OCI-LY1 (cell line): ENCODE data around the gene SLC25A39.

Experiments used
- H2AFZ ChIP-seq: fragments of 200-600 bp; sonication (generic), shearing (Covaris generic); 2 replicates; pipeline ENCODE4 v1.6.0; 2014; ENCODE audit warnings: antibody characterized with exemption, mild to moderate bottlenecking, low read length
- H3F3A ChIP-seq: fragments of 200-600 bp; sonication (generic), shearing (Covaris generic); 2 replicates; pipeline ENCODE4 v1.6.0; 2014; ENCODE audit warnings: mild to moderate bottlenecking, antibody characterized with exemption, low read length, moderate library complexity; ENCODE audit not compliant: insufficient read depth
- H3K27ac ChIP-seq: fragments of 200-600 bp; sonication (generic); 2 replicates; pipeline ENCODE4 v1.5.1; 2014; ENCODE audit warnings: low read length, mixed run types, mild to moderate bottlenecking, low read depth; ENCODE audit not compliant: poor library complexity, severe bottlenecking
- H3K27me3 ChIP-seq: fragments of 200-600 bp; sonication (generic); 2 replicates; pipeline ENCODE4 v1.6.0; 2014; ENCODE audit warnings: antibody characterized with exemption, mild to moderate bottlenecking, low read length, moderate library complexity; ENCODE audit not compliant: insufficient read depth
- H3K36me3 ChIP-seq: fragments of 200-600 bp; sonication (generic); 2 replicates; pipeline ENCODE4 v1.6.1; 2014; ENCODE audit warnings: mild to moderate bottlenecking, antibody characterized with exemption, low read length, moderate library complexity, mixed read lengths; ENCODE audit not compliant: insufficient read depth
- H3K4me1 ChIP-seq: fragments of 200-600 bp; sonication (generic); 2 replicates; pipeline ENCODE4 v1.5.1; 2014; ENCODE audit warnings: mild to moderate bottlenecking, low read length, moderate library complexity; ENCODE audit not compliant: insufficient read depth, severe bottlenecking
- H3K4me2 ChIP-seq: fragments of 200-600 bp; sonication (generic), shearing (Covaris generic); 2 replicates; pipeline ENCODE4 v1.6.1; 2014; ENCODE audit warnings: low read length
- H3K4me3 ChIP-seq: fragments of 200-600 bp; sonication (generic); 2 replicates; pipeline ENCODE4 v1.5.1; 2014; ENCODE audit warnings: low read length, low read depth, mild to moderate bottlenecking, mixed read lengths; ENCODE audit not compliant: poor library complexity, severe bottlenecking
- H3K79me2 ChIP-seq: fragments of 200-600 bp; shearing (Covaris generic); 2 replicates; pipeline ENCODE4 v1.6.1; 2016; ENCODE audit warnings: mixed run types, low read length, mixed read lengths; ENCODE audit not compliant: insufficient read depth
- H3K9ac ChIP-seq: fragments of 200-600 bp; sonication (generic), shearing (Covaris generic); 2 replicates; pipeline ENCODE4 v1.6.1; 2014; ENCODE audit warnings: mild to moderate bottlenecking, low read length, mixed read lengths
- H3K9me2 ChIP-seq: fragments of 200-600 bp; sonication (generic), shearing (Covaris generic); 2 replicates; pipeline ENCODE4 v1.6.1; 2014; ENCODE audit warnings: low read depth, mild to moderate bottlenecking, low read length, mixed read lengths
- H3K9me3 ChIP-seq: fragments of 200-600 bp; shearing (Covaris generic); 2 replicates; pipeline ENCODE4 v1.6.1; 2014; ENCODE audit warnings: low read length, mixed read lengths
- H4K20me1 ChIP-seq: fragments of 200-600 bp; sonication (generic), shearing (Covaris generic); 2 replicates; pipeline ENCODE4 v1.6.0; 2016; ENCODE audit warnings: mild to moderate bottlenecking, low read length; ENCODE audit not compliant: insufficient read depth
- CTCF ChIP-seq: fragments of 200-600 bp; sonication (generic), shearing (Covaris generic); IDR thresholded peaks from 2 replicates; pipeline ENCODE4 v1.5.1; 2017; ENCODE audit warnings: mild to moderate bottlenecking, antibody characterized with exemption, low read length, moderate library complexity, mixed read lengths
- EZH2 ChIP-seq: fragments of 200-600 bp; sonication (generic), shearing (Covaris generic); IDR thresholded peaks from 2 replicates; pipeline ENCODE4 v1.8.0; 2017; ENCODE audit warnings: borderline replicate concordance, mixed run types, mild to moderate bottlenecking, antibody characterized with exemption, low read length, moderate library complexity, mixed read lengths

SLC25A39 gene

GRCh38 chr17:44283344-44284023, 41.1 kb downstream of the SLC25A39 start:
- Histone ChIP-seq H3K4me2 (no peak overlapping the region), H3K4me3 (no peak overlapping the region), H3K9me3 (no peaks in the 10 kb centered on the region), H3K9me2 (no peaks in the 10 kb centered on the region), H3K9ac (no peak overlapping the region), H4K20me1 (no peaks in the 10 kb centered on the region), H3K27me3 (peaks cover 8% of the 10 kb centered on the region; the same call in 1 of the 2 replicates), H3K27ac (no peak overlapping the region), H2AFZ (no peak overlapping the region), H3F3A (no peaks in the 10 kb centered on the region), H3K4me1 (no peaks in the 10 kb centered on the region), H3K36me3 (no peaks in the 10 kb centered on the region), H3K79me2 (no peaks in the 10 kb centered on the region)
- no peak for TF ChIP-seq CTCF
- TF ChIP-seq EZH2 = no peak

- Histone ChIP-seq H3K9ac (no peak overlapping the region), H3K4me1 (no peaks in the 10 kb centered on the region), H3K27me3 (0 out of 2 replicates have a peak, but pooled peaks cover 8% of the 10 kb centered on the region), H3K79me2 (no peaks in the 10 kb centered on the region), H2AFZ (no peak overlapping the region), H3K9me2 (no peaks in the 10 kb centered on the region), H4K20me1 (no peaks in the 10 kb centered on the region), H3K9me3 (no peaks in the 10 kb centered on the region), H3K27ac (no peak overlapping the region), H3K4me2 (no peak overlapping the region), H3K36me3 (no peaks in the 10 kb centered on the region), H3F3A (no peaks in the 10 kb centered on the region), H3K4me3 (no peak overlapping the region)
- TF ChIP-seq EZH2 (no peak), CTCF (no peak)
Measured at GRCh38 chr17:44282264-44282663, 42.4 kb downstream of the SLC25A39 start.

- Histone ChIP-seq H3K4me1 (no peaks in the 10 kb centered on the region), H4K20me1 (no peaks in the 10 kb centered on the region), H3K4me2 (no peak overlapping the region), H3K79me2 (no peaks in the 10 kb centered on the region), H3K27ac (no peak overlapping the region), H3F3A (no peaks in the 10 kb centered on the region), H3K36me3 (no peaks in the 10 kb centered on the region), H3K9ac (no peak overlapping the region), H3K9me2 (no peaks in the 10 kb centered on the region), H3K4me3 (no peak overlapping the region), H2AFZ (no peak overlapping the region), H3K27me3 (peaks cover 8% of the 10 kb centered on the region; the same call in 1 of the 2 replicates), H3K9me3 (no peaks in the 10 kb centered on the region)
- no peak for TF ChIP-seq CTCF
Measured at GRCh38 chr17:44281570-44281969, 43.1 kb downstream of the SLC25A39 start.
